Stimulated activated CD4-positive, alpha-beta T cell treated with anti-CD3 and anti-CD28 coated beads, Interleukin-15, amount 100 ng/mL, for 1 hour (primary cell): Measurements from ENCODE around the gene YTHDF1.

Source experiments
- DNase-seq, 2 donors: peaks; one replicate each; pipeline ENCODE4 v3.0.0-alpha.2; 2020; ENCODE audit warnings: low read depth in 1 of 2, low spot score in 1 of 2

YTHDF1 gene

DNA sequence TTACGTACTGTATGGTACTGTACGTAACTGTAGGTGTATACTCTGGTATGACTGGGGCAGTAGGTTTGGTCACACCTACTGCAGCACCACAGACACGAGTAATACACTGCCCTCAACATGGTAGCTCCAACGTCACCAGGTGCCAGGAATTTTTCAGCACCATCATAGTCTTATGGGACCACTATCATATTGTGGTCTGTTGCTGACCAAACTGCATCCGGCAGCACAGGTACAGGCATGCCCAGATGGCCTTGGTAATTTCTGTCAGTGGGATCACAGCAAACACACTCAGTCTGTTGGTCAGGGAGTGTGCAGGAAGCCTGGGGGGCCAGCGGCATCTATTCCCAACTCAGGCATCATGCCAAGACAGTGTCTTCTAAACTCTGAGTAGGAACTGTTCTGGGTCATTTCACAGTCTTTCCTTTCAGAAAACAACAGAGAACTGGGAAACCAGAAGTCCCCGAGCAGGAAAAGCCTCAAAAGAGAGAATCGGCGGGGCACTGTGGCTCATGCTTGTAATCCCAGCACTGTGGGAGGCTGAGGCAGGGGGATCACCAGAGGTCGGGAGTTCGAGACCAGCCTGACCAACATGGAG, 5.8 kb downstream of the YTHDF1 start:
- DNase-seq: no peak

DNA sequence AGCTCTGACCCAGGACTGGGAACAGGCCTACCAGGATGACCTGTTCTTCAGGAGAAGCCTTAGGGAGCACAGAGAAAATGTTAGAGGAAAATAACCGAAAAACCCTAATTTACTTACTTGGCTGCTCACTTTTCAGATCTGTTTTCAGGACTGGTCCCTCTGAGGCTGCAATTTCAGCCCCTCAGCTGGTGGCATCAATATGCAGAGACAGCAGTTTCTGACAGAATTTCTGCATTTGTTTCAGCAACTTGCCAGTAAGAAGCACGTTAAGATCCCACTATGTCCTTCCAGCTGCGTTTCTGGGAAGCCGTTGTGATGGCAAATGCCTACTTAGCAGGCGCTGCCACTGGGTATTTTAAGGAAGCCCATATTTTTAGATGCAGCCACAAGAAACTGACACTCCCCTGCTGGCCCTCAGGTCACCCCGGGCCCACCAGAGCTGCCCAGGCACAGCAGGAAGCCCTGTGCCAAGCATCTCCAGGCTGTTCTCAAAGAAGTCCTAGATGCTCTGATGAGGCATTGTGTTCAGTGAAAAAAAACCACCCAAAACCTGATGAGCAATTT, 7.5 kb downstream of the YTHDF1 start:
- DNase-seq: no peak

DNA sequence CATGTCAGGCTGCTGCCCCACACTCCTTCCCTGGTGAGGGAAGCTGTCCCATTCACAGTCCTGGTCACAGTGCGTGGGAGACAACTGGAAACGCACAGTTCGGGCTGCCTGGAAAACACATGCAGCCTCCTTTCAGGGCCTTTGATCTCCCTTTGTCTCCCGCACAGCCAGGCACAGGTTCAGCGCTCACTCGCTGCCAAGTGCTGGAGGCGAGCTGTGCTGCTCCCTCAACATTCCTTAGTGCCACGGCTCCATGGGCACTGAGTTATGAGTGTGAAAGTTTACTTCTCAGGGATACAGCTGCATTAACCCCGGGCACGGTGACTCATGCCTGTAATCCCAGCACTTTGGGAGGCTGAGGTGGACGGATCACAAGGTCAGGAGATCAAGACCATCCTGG, 9.1 kb downstream of the YTHDF1 start:
- no peak for DNase-seq

DNA sequence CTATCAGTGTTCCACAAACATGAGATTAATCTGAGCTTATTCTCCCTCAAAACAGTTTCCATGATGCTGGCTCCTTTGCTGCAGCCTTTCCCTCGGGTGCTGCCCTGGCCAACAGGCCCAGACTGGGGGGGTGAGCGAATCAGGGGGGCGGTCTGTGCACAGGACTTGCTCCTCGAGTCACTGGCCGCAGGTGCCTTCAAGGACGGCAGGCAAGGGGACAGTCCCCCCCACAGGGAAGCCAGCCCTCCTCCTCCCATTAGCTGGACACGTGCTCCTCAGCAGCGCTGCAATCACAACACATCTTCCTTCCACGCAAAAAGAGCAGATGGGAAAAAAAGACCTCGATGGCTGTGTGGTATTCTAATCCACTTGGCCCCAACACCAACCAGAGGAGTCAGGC, 10.0 kb downstream of the YTHDF1 start:
- DNase-seq: no peak

DNA sequence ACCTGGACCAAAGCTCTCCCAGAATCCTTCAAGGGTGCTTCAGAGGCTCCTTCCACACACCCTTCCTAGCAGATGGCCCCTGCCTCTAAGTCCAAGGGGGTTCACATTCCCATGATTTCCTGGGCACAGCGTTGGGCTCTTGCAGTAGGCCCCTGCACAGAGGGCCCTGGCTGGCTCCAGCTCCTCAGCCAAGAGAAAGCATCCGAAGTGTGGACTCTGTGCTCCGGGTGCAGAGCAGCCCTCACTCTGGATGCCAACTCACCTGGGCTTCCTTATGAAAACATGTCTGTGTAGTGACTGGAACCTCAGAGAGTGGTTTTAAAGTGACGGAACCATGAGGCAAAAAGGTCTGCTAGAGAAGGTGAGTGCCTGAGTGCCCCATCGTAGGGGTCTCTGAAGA, 11.6 kb downstream of the YTHDF1 start:
- DNase-seq: no peak

DNA sequence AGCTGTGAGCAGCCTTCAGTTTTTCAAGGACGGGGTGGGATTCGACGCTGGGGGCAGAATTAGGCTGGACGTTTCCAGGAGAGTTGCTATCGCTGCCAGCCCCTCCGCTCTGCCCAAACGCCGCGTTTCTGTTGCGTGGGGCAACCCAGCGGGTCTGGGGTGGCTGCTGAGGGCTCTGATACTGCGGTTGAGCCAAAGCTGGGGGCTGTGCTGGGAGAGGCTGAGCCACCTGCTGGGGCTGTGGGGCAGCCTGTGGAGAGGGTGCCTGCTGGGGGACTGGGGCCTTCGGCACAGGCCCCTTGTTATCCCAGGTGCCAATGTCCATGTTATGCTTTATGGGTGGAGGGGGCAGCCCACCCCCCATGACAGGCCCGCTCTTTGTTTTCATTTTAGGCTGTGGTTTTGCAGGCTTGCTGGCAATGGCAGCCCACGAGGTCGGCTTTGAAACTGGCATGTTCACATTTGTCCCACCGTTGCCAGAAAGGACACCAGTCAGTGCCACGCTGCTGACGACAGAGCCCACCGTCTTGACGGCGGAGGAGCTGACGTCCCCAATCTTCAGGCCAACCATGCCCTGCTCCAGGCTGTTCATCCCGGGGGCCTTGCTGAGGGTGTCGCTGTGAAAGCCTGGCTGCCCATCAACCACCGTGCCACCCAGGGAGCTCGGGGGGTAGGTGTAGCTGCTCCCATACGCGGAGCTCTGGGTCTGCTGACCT, 13.0 kb downstream of the YTHDF1 start:
- no peak for DNase-seq

DNA sequence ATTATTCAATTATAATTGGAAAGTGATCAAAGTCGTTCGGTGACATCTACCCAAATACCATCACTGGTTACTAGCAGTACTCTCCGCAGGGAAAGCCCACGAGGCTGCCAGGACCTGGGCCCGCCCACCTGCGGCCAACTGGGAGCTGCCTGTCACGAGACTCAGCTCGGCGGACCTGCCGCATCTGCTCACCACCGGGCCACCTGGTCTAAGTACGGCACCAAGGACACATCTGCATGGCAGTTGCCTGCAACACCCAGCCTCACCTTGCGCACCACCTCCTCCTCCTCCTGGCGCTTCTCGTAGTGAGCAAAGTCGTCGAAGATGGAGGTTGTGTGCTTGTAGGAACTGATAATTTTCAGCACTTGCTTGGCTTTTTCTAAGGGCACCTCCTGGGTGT, 13.9 kb downstream of the YTHDF1 start:
- DNase-seq: no peak

DNA sequence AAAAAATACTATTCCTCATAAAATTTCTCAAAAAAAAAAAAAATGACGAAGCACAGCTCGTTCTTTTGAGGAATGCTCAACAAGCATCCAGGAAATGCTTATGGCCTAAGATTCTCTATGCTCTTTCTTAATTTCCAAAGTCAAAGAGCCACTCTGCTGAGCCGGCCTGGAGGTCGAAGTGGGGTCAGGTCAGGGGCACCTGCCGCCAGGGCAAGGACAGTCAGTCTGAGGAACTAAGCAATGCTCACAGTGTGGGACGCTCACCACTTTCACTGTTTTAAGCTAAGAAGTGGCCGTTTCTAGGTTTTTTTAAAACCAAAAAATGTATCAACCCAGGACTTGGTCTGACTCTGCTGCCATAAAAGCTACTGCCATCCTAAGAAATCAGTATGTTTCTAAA, 17.3 kb downstream of the YTHDF1 start:
- no peak for DNase-seq

DNA sequence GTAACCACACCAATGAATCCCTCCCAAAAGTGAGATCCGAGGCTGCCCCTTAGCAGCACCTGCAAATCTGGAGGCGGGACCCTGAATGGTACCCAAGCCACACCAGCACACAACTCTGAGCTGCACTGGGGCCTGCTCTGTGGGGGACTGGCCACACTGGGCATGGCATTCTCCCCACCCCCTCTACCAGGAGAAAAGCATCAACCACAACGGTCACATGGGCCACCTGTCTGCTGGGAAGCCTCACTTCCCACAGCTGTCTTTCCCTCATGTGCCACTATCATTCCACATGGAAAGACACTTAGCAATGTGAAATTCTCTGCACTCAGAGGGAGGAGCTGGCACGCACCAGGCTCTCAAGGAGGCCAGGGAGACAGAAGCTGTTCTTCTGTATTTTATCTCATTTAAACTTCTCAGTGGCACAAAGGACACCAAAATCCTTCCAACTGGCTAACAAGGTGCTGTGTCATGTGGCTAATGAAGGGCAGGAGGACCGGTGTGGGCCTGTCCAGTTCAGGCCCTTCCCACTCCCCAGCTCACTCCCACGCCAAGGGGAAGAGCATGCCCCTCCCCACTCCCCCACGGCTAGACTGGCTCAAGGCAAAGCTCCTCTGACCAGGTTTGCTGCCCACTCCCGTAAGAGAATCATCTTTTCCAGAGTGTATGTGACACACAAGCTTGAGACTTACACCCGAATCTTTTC, 19.0 kb downstream of the YTHDF1 start:
- no peak for DNase-seq

DNA sequence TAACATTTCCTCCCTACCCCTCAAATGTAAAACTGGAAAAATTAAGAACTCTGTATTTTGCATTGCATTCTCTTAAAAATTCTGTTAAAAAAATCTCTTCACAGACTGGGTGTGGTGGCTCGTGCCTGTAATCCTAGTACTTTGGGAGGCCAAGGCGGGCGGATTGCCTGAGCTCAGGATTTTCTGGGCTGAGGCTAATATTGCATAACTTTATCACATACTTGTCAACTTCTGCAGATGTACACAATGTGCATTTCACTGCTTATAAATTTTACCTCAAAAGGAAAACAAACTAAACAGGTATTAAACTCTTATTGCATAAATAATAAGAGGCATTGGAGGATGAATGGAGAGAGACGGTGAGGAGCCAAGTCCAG, 21.1 kb downstream of the YTHDF1 start:
- no peak for DNase-seq

DNA sequence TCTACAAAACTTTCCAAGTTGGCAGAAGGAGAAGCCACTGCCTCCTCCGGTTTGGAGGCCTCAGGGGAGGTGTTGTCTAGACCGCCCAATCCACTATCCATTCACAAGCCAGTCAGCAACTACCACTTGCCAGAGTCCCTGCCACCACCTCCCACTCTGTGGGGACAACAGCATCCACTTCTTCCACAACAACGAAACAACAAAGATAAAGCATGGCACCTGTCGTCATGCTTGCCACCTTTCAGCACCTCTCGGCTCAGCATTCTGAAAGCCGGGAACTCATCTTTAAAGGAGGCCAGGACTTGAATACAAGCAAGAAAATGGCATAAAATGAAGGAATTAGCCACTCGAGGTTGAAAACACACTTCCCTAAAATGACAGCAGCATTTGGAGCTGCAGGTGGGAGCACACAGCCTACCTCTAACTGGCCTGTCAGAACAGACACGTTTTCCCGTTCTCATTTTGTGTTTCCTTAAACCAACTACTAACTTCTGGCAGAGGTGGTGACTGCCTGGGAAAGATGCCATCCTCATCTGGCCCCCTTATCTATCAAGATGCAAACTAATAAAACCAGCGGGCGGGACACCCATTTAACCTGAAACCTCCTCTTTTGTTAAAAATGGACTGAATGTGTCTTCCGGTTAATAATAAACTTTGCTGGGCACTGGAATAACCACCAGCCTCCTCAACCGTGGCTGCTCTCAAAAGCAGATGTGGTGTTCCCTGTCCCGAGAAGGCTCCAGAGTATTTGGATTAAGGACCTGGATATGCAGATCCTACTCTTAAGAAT, 21.7 kb downstream of the YTHDF1 start:
- DNase-seq: no peak

DNA sequence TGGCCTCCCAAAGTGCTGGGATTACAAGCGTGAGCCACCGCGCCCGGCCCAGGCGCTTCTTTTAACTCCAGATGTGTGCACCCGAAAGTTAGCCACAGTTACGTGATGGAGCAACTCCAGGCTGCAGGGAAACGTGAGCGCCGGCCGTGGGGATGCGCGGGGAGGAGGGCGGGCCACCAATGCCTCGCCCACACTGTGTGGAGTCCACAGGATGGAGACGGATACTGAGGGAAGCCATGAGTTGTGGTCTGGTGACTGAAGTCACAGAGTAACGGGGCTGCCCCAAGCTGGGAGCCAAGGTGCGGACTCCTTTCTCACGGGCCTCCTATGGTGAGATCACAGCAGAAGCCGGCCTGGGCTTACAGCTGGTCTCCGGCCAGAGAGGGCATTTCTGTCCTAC, 23.2 kb downstream of the YTHDF1 start:
- no peak for DNase-seq

DNA sequence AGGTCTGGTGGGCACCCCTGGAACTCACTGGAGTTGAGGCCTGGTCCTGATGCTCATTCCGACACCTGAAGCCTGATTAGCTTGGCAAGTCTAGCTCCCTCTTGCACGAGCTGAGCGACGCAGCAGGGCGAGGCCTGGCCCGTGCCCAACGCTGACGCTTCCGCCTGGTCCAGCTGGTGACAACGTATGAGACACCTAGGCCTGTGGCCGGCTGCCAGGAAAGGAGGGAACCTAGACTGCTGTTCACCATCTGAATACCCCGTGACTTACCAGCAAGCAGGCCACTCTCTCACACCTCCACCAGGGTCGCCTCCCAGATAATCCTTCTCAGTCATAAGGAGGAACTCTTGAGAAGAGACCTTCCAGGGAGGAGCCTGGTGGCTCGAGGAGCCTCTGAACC, 24.5 kb downstream of the YTHDF1 start:
- DNase-seq: no peak

DNA sequence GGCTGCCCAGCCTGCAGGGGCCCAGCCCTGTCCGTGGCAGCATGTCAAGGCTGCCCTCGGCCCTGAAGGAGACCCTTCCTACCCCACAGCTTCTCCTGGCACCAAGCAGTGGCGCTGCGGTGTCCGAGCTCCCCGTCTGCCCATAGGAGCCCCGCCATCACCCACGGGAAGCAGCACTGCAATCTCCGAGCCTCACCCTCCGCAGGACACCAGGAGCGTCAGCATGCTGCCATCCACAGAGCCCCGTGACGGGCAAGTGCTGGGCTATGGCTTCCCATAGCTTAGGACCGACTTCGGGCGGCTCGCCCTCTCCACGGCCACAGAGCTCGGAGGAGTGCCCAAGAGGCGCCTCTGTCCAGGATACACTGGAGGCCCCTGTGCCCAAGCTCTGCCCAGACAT, 25.1 kb downstream of the YTHDF1 start:
- DNase-seq: no peak

DNA sequence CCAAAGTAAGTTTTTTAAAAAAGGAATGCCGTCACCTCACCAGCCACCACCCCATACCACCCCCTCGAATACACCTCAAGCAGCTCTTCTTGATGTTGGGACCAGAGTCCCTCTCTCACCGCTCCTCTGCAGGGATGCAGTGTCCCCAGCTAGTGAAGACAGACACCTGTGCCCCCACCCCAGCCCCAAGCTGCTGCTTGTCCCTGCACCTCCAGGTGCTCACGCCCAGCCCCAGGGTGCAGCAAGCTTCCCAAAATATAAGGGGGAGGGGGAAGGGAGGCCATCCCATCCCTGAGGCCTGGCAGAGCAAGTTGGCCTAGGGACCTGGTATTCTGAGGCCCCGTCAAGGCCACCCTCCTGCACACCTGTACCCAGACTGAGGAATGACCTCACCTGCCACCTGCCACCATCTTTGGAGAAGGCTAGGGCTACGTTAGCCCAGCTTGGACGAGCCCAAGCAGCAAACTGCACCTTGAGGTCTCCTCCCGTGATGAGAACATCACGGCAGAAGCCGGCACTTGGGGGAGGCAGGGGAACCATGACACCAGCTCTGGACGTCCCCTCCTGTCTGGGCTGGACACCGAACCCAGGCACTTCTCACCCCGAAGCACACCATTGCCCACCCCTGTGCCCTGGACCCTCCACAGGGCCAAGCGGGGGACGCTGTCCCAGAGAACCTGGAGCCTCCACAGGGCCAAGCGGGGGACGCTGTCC, 25.9 kb downstream of the YTHDF1 start:
- no peak for DNase-seq

DNA sequence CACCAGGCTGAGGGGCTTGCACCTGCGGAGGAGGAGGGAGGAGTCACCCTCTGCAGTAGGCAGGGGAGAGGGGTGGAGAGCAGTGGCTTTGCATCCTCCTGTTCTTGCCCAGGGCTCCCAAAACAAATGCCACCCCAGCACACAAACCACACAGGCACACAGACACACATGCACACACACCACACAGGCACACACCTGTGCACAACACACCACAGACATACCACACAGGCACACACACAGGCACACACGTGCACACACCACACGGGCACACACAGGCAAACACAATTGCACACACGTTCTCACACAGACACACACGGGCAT, 26.6 kb downstream of the YTHDF1 start:
- no peak for DNase-seq

DNA sequence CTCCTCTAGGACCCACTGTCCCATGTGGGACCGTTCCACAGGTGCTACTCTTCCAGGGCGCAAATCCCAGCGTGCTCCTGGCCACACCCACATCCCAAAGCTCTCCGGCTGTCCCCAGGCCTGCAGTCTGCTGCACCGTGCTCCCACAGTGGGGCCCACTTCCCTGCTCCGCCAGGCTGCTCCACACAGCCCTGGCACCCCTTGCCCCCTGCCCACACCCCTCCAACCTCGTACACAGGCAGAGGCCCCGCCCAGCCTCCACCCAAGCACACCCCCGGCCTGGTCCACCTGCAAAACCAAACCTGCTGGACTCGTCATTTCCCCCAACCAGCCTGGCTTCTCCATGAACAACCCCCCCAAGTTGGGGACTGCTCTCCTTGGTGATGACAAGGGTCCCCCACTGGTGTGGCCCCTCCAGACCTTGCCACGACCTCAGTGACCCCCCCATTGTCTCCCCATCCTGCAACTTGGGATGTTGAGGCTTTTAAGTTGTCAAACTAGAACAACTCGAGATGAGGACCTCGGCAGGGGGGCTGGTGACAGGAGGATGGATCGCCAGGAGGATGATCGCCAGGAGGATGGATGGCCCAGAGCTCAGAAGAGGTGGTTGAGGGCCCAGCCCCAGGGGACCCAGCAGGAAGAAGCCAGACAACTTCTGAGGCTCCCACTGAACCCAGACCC, 27.1 kb downstream of the YTHDF1 start:
- no peak for DNase-seq

DNA sequence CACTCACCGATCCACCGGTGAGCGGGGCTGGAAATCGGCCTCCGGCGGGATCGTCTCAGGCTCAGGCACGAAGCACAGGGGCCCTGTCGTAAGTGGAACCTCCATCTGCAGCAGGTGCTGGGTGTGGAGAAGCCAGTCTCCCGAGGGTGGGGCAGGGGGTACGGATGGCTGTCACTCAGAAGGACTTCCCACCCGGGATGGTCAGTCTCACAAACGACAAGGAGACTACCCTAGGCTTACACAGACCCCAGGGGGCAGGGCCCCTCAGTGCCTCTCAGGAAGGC, 27.8 kb downstream of the YTHDF1 start:
- DNase-seq: no peak

DNA sequence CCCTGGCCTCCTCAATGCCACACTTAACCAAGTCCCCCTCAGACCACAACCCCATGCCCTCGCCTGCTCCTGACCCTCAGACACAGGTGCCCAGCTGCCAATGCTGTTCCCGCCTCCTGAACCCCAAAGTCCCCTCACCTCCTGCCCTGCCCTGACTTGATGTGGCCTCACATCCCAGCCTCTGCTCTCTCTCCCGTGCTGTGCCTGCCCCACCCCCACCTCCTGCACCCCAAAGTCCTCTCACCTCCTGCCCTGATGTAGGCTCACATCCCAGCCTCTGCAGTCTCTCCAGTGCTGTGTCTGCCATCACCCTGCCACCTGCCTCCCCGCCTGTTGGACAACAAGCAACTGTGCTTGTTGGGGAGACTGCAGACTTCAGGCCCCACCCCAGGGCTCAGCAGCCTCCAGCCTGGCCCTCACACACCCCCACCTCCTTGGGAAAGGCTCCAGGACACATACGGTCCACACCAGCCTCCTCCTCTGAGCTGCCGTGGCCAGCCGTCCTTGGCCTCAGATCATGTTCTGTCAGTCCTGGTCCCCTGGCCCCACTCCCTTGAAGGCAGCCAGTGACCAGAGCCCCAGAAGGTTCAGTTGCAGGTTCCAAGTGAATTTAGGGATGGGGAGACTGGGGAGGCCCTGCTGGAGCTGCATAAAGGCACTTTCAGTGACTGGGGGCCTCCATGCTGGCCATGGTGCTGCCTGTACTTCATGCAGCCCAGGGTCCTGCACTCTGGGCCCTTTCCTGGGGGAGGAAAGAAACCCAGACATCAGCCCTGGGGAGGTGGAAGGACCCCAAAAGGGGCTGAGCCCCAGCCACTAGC, 28.4 kb downstream of the YTHDF1 start:
- DNase-seq: no peak
